Thoracic aorta (tissue), 2 donors: ENCODE data around the gene DSTYK. TPM values are rescaled to one million over a fixed set of nuclear protein-coding genes. Genes with fewer than 3 reads are reported as not detected.
"Not testable (repeated sequence)": the region's sequence is repeated elsewhere in the genome, so short reads cannot be mapped to it uniquely, and the experiment has no call there.

Experiments used
- ATAC-seq: fragments of 150-250 bp; one replicate; pipeline ENCODE4 v1.8.0; 2017; ENCODE audit warnings: low read depth; ENCODE audit not compliant: insufficient number of reproducible peaks, low FRiP score
- DNase-seq: peaks from one replicate; pipeline ENCODE4 v3.0.0-alpha.2; 2020; ENCODE audit warnings: low spot score
- H3K27ac ChIP-seq, 2 donors: fragments of 200-600 bp; sonication (generic); 1 replicate in 1 of 2; 2 replicates in 1 of 2; pipeline ENCODE4 v1.5.1; 2016; ENCODE audit warnings: mild to moderate bottlenecking in 2 of 2, moderate library complexity in 2 of 2
- H3K27me3 ChIP-seq: fragments of 200-600 bp; sonication (generic); replicated peaks from 2 replicates; pipeline ENCODE4 v1.6.0; 2016; ENCODE audit warnings: mild to moderate bottlenecking; ENCODE audit not compliant: insufficient read depth
- H3K36me3 ChIP-seq: fragments of 200-600 bp; sonication (generic); one replicate; pipeline ENCODE4 v1.5.1; 2016
- H3K4me1 ChIP-seq, 2 donors: fragments of 200-600 bp; sonication (generic); 1 replicate in 1 of 2; 2 replicates in 1 of 2; pipeline versions ENCODE4 v1.5.1 to v1.6.0; 2016; ENCODE audit warnings: low read depth in 2 of 2, mild to moderate bottlenecking in 1 of 2; ENCODE audit not compliant: control insufficient read depth in 1 of 2
- H3K4me3 ChIP-seq: fragments of 200-600 bp; sonication (generic); 2 replicates; pipeline ENCODE4 v1.5.1; 2016; ENCODE audit warnings: mild to moderate bottlenecking
- H3K9me3 ChIP-seq: fragments of 200-600 bp; sonication (generic); 2 replicates; pipeline ENCODE4 v1.5.1; 2016
- CTCF ChIP-seq: fragments of 200-600 bp; sonication (generic); IDR thresholded peaks from one replicate; pipeline ENCODE4 v1.5.1; 2019; ENCODE audit warnings: antibody characterized with exemption
- total RNA-seq, 2 donors: library from RNA; depleted of rRNA; stranded (reverse); fragments of >200 nt; gene quantifications; one replicate each; pipeline versions ENCODE4 v1.1.0 to v1.2.3, GENCODE V29; 2016

Gene DSTYK
- total RNA-seq, 2 donors from 2014 or later = 12.9 to 14.4 TPM

- H3K9me3 ChIP-seq = no peaks in the 10 kb centered on the region
- no peaks in the 10 kb centered on the region for H3K4me1 ChIP-seq
- no peak for TF ChIP-seq CTCF
- DNase-seq (no peak), ATAC-seq (no peak)
- no peak overlapping the region for H3K27ac ChIP-seq
- no peaks in the 10 kb centered on the region for H3K27me3 ChIP-seq
- H3K36me3 ChIP-seq = peaks cover 43% of the 10 kb centered on the region
- no peak overlapping the region for H3K4me3 ChIP-seq
Measured at GRCh38 chr1:205162301-205162700, 49.2 kb downstream of the DSTYK start.

GRCh38 chr1:205161076-205161475 is 50.4 kb downstream of the DSTYK start:
- no peak for TF ChIP-seq CTCF
- Histone ChIP-seq H3K4me3 (no peak overlapping the region), H3K36me3 (peaks cover 53% of the 10 kb centered on the region), H3K4me1 (no peaks in the 10 kb centered on the region), H3K9me3 (no peaks in the 10 kb centered on the region), H3K27ac (no peak overlapping the region), H3K27me3 (no peaks in the 10 kb centered on the region)
- ATAC-seq (no peak), DNase-seq (no peak)

GRCh38 chr1:205158048-205158616 is 53.4 kb downstream of the DSTYK start:
- Histone ChIP-seq H3K36me3 (peaks cover 54% of the 10 kb centered on the region), H3K4me3 (no peak overlapping the region), H3K27ac (no peak overlapping the region), H3K9me3 (no peaks in the 10 kb centered on the region), H3K4me1 (no peaks in the 10 kb centered on the region), H3K27me3 (no peaks in the 10 kb centered on the region)
- ATAC-seq (no peak), DNase-seq (no peak)
- TF ChIP-seq CTCF = no peak

GRCh38 chr1:205155665-205156377 is 55.7 kb downstream of the DSTYK start:
- not testable (repeated sequence) for H3K4me1 ChIP-seq, DNase-seq, H3K27ac ChIP-seq, H3K27me3 ChIP-seq, ATAC-seq, H3K9me3 ChIP-seq, H3K4me3 ChIP-seq
- peaks cover 42% of the 10 kb centered on the region for H3K36me3 ChIP-seq

- no peak for TF ChIP-seq CTCF
- H3K27me3 ChIP-seq = no peaks in the 10 kb centered on the region
- DNase-seq (no peak), ATAC-seq (no peak)
- H3K4me3 ChIP-seq = no peak overlapping the region
- H3K27ac ChIP-seq = no peak overlapping the region
- H3K4me1 ChIP-seq = no peaks in the 10 kb centered on the region
- no peaks in the 10 kb centered on the region for H3K9me3 ChIP-seq
- H3K36me3 ChIP-seq = peaks cover 39% of the 10 kb centered on the region
Measured at GRCh38 chr1:205152505-205152904, 59.0 kb downstream of the DSTYK start.
